HG02588 (cell line): ENCODE measurements around the gene TSHZ2.

Experiments used
- ATAC-seq: cut with Tn5 transposase; IDR thresholded peaks from one replicate; pipeline ENCODE4 v1.9.1; 2021; ENCODE audit warnings: mild to moderate bottlenecking, moderate library complexity; ENCODE audit not compliant: unreplicated experiment

Gene TSHZ2

GRCh38 chr20:53224851-53225250 is 252.7 kb downstream of the TSHZ2 start:
- no peak for ATAC-seq

GRCh38 chr20:53226826-53227225 is 254.7 kb downstream of the TSHZ2 start:
- no peak for ATAC-seq

DNA sequence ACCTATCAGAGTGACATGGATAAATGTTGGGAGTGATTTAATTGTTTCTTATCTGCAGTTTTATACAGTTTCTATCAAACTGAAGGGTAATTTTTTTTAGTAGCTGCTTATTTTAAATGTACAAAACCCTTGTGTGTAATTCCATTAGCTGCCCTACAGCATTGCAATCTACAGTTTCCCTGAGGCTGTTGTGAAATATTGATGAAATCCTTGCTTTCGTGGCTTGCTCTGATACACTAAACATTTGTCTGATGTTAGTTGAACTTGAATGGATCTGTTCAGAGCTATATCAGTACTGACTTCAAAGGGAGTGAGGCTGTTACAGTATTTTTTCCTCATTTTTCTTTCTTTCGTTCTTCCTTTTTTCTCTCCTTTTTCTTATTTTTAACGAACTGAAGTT is 255.4 kb downstream of the TSHZ2 start:
- ATAC-seq = no peak

DNA sequence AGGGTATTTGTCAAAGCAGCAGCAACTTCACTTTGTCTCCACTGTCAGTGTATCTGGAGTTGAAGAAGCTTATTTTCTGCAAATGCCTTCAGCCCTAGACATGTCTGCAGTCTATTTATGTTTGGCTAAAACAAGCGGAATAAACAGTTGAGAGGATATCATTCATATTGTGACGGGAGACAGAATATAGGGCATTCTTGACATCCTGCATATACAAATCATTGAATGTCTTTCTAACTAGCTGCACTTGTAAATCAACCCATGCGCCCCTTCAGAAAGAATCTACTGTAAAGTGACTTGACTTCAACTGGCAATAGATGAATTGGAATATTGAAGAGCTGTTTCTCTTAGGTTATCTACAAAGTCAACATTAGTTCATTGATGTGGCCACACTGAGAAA is 258.9 kb downstream of the TSHZ2 start:
- no peak for ATAC-seq

DNA sequence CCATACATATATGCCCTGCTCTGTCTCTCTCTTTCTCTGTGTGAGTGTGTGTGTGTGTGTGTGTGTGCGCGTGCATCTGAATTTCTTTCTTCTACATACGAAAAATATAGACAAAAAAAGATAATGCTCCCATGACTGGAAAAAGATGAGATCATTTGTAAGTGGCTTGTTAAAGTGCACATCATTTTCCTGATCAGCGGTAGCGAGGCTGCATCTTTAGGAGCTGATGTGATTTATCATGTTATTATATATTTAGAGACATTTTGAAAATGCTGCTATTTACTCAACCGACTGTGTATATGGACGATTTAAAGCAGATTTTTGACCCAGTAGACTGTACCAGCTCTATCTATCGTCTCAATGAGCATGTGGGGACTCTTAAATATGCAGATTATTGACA is 265.3 kb downstream of the TSHZ2 start:
- no peak for ATAC-seq

DNA sequence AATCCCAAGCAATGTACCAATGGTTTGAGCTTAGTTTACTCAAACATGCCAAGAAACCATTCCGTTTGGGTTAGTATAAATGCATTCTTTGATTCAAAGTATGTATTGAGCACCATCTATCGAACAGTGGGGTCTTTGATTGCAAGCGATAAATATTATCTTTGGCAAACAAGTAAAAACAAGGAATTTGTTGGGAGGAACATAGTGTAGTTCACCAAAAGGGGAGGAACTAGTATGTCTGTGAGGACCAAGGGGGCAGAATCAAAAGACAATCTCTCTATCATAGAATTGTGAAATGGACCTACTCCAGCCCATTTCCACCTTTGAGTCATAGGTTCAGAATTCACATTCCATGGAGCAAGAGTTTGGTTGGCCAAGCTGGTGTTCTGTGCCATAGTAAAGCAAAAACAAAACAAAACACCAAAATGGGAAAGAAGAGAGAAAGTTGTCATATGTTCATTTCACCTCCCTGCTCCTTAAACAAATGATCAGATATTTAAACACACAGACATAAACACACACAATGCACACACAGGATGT is 266.0 kb downstream of the TSHZ2 start:
- no peak for ATAC-seq

DNA sequence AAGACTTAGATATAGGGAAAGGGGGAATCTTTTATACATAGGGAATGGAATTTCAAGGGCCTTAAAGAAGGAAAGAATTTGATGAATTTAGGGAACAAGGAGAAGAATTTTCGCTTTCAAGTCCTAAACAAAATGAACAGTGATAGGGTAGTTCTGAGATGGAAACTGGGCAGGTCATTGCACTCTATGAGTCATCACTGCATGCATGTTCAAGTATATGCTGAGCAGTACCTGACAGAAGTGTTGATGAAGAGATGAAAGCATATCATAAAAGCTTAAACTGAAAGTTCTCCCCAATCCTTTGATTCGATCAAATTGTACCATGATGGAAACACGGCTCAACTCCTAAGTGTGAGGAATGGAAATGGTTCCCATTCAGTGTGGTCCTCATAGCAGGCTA is 271.0 kb downstream of the TSHZ2 start:
- no peak for ATAC-seq

- ATAC-seq = no peak
Observed at GRCh38 chr20:53244711-53245110, 272.6 kb downstream of the TSHZ2 start.

DNA sequence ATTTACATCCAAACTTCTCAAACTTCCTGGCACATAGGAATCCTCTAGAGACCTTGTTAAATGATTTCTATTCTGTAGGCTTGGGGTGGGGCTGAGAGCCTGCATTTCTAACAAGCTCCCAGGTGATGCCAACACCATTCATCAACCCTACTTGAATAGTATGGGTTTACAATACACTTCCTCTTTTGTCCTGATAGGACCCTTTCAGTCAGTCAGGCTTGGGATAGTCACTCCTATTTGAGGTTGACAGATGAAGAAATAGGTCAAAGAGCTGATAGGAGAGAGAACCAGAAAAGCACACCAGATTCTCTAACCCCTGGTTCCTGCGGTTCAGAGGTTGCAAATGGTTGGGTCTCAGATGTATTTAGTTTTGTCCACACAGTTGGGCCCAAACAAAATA is 273.4 kb downstream of the TSHZ2 start:
- ATAC-seq = no peak

DNA sequence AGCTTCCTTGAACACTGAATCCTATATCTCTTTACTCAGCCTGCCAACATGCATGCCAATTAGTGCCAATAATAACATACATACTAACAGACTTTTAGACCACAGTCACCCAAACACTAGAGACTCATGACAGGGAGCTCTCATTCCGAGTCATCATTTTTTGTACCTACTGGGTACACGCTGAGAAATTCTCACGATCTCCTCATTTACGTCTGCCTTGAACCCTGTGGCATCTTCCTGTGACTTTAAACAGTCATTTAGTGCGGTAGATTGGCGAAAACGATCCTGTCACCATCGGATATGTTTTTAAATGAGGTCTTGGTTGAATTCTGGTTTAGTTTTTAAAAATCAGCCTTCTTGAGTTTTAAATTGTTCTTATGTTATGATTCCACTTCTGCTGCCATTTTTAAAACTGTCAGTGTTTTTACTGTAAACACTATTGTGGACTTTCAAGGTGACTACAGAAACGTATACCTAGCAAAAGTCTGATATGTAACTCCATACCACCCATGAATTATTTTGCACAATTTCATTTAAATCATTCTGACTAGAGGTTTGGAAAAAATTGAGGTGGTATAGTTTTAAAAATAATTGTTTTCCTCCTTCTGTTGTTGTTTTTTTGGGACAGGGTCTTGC is 275.4 kb downstream of the TSHZ2 start:
- no peak for ATAC-seq

- no peak for ATAC-seq
Observed at GRCh38 chr20:53250456-53250855, 278.3 kb downstream of the TSHZ2 start.

DNA sequence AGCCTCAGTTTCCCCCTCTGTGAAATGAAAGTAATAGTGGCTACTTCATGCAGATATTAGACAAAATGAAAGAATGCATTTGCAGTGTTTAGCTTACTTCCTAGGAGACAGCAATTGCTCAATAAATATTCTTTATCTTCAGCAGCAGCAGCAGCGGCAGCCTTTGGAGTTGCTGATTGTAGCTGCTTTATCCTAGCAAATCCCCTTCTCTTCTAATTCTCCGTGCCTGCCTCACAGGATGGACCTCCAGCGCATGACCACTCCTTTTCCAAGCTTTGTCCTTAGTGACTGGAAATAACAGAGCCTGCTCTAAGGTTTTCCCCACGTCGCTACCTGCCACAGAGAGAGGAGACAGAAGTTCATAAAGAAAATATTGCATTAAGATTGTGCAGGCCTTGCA is 279.8 kb downstream of the TSHZ2 start:
- ATAC-seq = no peak

GRCh38 chr20:53253668-53254067 is 281.5 kb downstream of the TSHZ2 start:
- no peak for ATAC-seq

DNA sequence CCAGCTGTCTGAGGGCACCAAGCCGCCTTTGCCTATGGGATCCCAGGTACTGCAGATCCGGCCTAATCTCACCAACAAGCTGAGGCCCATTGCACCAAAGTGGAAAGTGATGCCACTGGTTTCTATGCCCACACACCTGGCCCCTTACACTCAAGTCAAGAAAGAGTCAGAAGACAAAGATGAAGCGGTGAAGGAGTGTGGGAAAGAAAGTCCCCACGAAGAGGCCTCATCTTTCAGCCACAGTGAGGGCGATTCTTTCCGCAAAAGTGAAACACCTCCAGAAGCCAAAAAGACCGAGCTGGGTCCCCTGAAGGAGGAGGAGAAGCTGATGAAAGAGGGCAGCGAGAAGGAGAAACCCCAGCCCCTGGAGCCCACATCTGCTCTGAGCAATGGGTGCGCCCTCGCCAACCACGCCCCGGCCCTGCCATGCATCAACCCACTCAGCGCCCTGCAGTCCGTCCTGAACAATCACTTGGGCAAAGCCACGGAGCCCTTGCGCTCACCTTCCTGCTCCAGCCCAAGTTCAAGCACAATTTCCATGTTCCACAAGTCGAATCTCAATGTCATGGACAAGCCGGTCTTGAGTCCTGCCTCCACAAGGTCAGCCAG is 283.0 kb downstream of the TSHZ2 start:
- ATAC-seq = no peak

DNA sequence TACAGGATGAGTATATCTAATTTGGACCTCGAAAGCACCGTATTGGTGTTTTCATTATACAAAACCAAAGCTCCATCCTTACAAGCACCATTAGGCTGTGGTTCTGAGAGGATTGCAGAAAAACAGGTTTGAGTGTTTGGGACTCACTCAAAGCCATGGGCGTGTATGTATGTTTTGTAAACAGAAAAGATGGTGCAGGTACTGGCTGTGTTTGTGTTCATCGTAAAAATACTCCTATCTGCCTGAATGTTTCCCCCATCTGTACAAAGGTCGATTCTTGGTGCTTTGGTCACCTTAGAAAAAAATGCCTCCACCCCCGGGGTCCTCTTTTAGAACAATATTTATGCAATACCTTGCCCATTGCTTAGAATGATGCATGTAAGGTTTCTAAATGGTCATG is 286.6 kb downstream of the TSHZ2 start:
- no peak for ATAC-seq

GRCh38 chr20:53260168-53260567 is 288.0 kb downstream of the TSHZ2 start:
- no peak for ATAC-seq

- ATAC-seq = no peak
Observed at GRCh38 chr20:53260591-53260990, 288.4 kb downstream of the TSHZ2 start.

DNA sequence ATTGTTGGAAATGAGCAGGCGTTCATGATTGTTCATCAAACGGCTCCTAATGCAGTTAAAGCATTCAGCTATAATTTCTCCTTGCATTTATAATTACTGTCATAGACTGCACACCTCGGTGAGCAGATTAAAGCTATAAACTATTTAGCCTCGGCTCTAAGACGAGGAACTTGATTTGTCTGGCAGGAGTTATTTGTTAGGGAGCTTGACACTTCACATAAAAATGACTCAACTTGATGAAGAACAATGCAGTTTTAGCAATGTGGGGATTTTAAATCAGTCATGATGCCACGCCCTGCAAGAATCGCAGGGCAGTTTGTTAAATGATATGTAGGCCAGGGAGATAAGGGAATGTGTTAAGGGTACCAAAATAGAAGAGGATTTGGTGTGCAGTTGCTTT is 290.2 kb downstream of the TSHZ2 start:
- no peak for ATAC-seq

DNA sequence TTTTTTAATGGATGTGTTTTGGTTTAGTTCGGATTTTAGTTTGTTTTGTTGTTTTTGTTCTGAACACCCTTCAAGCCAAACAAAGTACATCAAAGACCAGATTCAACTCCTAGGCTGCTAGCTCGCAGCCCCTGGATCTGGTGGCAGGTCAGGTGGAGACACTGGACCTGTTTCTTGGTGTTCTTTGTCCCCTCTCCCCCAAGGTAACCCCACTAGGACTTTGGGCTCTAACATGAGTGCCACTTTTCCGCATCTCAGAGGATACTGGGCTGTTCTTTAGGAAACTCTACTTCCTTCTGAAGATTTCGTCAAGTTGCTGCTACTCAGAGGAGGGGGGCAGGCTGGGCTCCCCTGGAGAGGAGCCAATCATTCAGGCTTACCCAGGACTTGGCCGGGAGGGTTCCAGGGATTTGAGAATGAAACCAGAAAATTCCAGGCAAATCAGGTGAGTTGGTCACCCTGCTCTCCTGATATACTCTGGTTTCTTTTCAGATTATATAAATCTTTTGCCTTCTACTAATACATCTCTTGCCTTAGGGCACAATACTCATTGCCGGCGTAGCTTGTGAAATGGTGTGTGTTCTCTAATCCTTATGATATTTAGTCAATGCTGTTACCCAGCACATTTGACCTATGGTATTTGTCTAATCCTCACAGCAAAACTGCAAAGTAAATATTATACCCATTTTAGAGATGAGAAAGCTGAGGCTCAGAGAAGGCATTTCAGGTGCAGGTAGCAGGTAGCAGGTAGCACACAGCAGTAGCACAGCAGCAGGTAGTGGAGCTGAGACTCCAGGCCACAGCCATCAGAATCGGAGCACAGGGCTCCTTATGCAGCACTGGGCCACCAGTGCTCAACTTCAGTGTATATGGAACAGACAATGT is 291.6 kb downstream of the TSHZ2 start:
- no peak for ATAC-seq

GRCh38 chr20:53264604-53265003 is 292.4 kb downstream of the TSHZ2 start:
- no peak for ATAC-seq

DNA sequence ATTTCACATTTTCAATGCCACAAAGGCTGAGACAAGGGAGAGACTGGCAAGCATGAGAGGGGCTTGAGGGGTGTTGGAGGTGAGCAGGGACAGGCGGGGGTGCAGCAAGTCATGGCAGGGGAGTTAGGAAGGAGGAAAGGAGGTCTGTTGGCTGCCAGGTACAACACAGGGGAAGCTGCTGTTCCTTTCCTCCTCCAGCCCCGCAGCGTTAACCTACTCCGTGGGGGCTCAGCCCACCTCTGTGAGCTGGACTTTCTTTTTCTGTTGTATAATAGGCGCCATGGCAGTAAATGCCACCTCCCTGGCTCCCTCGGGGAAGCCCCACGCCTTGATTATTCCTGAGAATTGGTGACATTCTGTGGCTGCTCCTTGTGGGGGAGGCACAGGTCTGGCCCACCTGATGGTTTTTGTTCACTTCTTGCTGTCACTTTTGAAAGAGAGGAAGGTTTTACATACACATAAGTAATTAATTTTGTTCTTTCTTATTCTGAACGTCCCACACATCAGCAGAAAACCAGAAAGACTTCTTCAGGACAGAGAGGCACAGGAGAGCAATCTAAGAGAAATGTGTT is 293.2 kb downstream of the TSHZ2 start:
- ATAC-seq = no peak
